GM12892 (cell line): ENCODE results near the gene TCF4.

Experiments used
- POLR2A ChIP-seq: IDR thresholded peaks from 2 replicates; pipeline ENCODE4 v1.6.1; 2011; ENCODE audit warnings: low read depth, low read length, control low read depth
- POLR2AphosphoS5 ChIP-seq: IDR thresholded peaks from 2 replicates; pipeline ENCODE4 v1.6.1; 2011; ENCODE audit warnings: low read depth, low read length, control low read depth
- TAF1 ChIP-seq: IDR thresholded peaks from 2 replicates; pipeline ENCODE4 v1.6.1; 2011; ENCODE audit warnings: low read depth, mild to moderate bottlenecking, control low read depth, low read length, borderline replicate concordance

DNA sequence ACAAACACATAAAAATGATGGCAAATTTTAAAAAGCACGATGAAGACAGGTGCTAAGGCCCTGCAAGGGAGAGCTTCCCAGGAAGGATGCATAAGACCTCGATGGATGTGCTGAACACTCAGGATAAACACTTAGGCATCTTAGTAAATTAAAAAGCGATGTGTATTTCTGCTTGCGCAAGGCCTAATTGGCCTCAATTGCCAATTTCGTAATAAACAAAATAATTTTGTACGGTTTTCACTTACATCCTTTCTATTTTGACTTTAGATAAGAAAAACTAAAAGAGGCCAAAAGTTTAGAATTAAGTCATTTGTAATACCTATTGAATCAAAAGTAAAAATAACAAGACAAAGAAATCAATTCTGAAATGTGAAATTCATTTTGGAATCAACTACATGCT, 189.1 kb downstream of the TCF4 start:
- TF ChIP-seq POLR2A: no peak
- no peak for TF ChIP-seq TAF1
- TF ChIP-seq POLR2AphosphoS5: no peak
